H4 (cell line): Measurements from ENCODE around the gene TLN1. TPM values are rescaled to one million over a fixed set of nuclear protein-coding genes. Genes with fewer than 3 reads are reported as not detected.

Source experiments
- DNase-seq: peaks from one replicate; pipeline ENCODE4 v3.0.0-alpha.2; 2015; ENCODE audit warnings: low spot score
- total RNA-seq: library from RNA; depleted of rRNA; stranded (reverse); fragments of >200 nt; shearing (Covaris generic); gene quantifications from 2 replicates; pipeline ENCODE4 v1.2.3, GENCODE V29; 2014

Gene TLN1
- total RNA-seq, 1 experiment from 2014 or later: 71.2 TPM

DNA sequence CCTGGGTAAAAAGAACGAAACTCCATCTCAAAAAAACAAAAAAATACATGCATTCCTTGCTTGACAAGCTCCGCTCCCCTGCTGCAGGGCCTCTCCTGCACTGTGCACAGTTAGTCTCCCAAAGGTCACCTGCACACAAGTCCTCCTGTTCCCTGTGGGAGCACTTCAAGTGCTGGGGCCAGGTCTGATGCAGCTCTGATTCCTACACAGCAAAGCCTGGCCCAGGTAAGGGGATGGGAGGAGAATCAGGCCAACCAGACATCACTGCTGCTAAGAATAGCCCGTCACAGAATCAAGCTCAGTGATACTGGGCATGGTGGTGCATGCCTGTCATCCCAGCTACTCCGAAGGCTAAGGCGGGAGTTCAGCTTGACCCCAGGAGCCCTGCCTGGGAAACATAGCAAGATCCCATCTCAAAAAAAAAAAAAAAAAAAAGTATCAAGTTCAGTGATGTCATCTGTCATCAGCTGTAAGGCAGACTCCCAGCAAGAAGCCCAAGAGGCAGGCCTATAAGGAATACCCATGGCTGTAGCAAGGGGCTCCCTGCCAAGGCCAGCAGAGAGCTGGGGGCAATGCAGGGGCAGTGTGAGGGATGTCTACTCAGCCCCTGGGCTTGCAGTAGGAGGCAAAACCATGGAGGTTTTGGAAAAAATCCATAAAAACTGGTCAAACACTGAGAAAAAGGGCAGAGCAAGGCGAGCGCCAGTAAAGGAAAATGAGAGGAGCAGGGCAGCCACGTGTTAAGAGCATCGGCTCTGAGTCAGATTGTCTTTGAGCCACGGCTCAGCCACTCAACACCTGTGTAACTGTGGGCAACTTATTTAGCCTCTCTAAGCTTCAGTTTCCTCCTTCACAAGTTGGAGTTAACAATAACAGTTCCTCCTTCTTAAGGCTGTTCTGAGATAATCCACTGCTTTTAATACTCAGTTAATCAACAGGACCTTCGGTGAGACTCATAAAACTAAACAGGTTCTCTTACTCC, 45.5 kb downstream of the TLN1 start:
- no peak for DNase-seq

DNA sequence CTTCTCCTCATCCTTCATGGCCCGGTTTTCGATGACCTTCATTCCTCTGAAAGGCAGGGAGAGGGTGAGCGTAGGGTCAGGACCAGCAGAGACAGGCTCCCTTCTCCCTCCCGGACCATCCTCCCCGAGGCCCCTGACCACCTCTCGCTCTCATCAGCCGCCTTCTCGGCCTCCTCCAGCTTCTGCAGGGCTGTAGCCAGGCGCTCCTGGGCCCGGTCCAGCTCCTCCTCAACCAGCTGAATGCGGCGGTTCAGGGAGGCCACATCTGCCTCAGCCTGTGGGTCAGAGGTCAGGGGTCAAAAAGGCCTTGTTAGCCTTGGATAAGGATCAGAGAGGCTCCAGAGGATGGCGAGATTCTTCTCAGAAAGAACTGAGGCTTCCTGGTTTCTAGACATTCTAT, 46.5 kb downstream of the TLN1 start:
- DNase-seq: no peak

DNA sequence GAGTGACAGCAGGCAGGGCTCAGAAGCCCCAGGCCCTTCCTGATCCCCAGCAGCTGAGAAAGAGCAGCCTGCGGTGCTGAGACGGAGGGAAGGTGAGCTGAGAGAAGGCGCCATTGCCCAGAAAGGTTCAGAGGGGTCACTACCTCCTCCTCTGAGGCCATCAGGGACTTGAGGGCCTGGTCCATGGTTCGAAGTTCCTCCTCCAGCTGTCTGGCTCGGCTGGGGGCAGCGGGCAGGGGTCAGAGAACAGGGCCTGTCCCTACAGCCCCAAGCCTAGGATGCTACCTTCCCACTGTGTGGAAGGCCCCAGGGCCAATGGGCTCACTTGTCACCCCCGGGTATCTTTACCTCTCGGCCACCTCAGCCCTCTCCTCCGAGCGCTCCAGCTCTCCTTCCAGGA, 47.1 kb downstream of the TLN1 start:
- no peak for DNase-seq

DNA sequence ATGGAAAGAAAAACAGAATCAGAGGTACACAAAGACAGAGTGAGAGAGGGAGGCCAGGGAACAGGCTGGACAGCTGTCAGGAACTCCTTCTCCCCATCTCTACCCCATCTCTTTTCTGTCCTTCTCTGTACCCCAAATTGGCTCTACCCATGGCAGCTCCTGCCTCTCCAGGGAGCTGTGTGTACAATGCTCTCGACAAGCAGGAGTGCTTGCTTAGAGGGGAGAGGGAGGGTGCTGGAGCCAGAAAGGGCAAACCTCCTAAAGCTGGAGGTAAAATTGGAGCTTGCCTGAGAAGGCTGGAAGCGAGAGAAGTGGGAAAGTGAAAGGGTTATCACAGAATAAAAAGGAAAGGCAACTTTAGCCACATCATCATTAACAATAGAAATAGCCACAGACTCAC, 48.7 kb downstream of the TLN1 start:
- DNase-seq: no peak

DNA sequence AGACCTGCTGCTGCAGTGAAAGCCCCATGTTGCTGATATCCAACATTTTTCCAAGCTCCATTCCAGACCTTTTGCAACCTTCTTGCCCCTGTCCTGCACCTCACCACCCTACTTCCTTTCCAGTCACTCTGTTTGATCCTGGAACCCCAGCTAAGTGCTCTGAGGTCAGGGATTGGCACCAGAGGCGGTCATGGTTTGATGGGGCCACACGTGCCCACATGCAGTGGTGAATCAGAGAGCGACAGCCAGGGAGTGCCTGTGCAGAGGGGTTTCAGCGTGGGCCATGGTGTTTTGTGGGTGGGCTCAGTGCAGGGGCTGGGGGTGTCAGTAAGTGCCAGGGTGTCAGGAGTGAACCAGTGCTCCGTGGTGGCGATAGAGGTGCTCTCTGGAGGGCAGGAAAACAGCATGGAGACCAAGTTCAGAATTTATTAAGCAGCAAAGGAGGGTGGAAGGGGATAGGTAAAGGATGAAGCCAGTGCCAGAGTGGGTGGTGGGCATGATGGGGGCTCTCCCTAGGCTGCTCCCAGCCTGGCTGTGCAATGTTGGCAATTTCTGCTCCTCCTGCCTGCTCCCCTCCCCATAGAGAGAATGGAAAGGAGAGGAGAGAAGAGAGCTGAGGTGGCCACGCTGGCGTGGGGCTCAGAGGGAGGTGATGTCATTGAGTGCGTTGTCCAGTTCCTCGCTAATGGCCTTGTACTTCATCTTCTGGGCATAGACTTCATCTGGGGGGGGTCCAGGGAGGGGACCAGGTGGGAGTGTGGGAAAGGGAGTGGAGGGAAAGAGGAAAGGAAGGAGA, 49.3 kb downstream of the TLN1 start:
- no peak for DNase-seq

DNA sequence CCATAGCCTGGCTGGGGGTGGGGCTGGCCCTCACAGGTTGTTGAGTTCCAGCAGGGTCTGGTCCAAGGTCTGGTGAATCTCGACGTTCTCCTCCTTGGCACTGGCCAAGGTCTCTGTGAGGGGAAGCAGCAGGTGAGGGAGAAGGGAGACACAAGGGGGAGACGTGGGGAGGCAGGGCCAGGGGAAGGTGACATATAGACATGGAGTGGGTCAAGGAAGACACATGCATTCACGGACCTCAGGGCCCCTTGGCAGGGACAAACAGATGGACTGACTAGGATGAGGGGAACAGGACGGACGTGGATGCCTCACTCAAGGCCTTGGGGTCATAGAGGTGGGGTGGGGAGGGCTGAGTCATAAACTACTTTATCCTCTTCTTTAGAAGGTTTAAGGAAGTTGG, 49.9 kb downstream of the TLN1 start:
- no peak for DNase-seq

DNA sequence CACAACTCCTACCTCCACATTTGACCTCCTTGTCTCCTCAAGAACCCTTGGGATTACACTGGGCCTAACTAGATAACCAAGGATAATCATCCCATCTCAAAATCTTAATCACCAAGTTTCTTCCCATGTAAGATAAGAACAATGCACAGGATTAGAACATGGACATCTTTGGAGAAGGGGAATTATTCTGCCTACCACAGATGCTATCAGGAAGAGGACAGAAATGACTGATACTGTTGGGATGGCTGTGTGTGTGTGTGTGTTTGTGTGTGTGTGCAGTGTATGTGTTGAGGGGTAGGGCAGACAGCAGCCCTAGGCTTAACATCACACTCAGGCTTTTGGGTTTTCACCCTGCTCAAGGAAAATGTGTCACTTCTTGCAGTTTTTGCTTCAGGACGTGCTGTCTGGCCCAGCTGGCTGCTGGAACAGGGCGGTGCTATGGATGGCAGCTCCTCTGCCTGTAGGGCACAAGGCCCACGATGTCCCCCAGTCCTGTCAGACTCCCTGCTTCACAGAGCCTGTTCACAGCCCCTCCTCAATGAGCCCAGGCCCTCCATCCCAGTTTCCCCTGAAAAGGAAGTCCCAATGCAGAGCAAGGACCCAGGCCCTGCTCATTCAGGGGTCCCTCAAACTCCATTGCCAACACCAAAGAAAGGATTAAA, 50.5 kb downstream of the TLN1 start:
- DNase-seq: no peak

DNA sequence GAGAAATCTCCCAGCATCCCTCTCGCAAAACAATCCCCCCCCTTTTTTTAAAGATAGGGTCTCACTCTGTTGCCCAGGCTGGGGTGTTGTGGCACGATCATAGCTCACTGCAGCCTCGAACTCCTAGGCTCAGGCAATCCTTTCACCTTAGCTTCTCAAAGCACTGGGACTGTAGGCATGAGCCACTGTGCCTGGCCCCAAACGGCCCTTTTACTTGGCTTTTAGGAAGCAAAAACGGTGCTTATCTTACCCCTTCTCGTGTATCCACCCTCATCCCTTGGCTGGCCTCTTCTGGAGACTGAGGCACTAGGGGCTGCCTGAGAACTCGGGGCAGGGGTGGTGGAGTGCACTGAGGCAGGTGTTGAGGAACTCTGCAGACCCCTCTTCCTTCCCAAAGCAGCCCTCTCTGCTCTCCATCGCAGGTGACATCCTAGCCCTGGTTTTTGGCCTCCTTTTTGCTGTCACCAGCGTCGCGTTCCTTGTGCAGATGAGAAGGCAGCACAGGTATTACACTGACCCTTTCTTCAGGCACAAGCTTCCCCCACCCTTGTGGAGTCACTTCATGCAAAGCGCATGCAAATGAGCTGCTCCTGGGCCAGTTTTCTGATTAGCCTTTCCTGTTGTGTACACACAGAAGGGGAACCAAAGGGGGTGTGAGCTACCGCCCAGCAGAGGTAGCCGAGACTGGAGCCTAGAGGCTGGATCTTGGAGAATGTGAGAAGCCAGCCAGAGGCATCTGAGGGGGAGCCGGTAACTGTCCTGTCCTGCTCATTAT, 51.5 kb downstream of the TLN1 start:
- no peak for DNase-seq

DNA sequence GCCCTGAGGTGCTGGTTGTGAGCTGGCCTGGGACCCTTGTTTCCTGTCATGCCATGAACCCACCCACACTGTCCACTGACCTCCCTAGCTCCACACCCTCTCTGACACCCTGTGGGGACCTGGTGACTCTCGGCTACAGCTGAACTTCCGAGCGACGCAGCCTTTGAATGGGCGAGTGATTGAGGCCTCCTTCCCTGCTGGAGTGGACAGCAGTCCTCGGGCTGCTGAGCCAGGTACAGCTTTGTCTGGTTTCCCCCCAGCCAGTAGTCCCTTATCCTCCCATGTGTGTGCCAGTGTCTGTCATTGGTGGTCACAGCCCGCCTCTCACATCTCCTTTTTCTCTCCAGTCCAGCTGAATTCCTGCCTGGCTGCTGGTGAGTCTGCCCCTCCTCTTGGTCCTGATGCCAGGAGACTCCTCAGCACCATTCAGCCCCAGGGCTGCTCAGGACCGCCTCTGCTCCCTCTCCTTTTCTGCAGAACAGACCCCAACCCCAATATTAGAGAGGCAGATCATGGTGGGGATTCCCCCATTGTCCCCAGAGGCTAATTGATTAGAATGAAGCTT, 52.1 kb downstream of the TLN1 start:
- DNase-seq: no peak

DNA sequence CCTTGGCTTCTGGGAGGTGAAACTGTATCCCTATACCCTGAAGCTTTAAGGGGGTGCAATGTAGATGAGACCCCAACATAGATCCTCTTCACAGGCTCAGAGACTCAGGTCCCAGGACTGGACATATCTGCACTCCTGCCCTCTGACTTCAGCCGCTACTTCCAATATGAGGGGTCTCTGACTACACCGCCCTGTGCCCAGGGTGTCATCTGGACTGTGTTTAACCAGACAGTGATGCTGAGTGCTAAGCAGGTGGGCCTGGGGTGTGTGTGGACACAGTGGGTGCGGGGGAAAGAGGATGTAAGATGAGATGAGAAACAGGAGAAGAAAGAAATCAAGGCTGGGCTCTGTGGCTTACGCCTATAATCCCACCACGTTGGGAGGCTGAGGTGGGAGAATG, 52.9 kb downstream of the TLN1 start:
- DNase-seq: no peak

DNA sequence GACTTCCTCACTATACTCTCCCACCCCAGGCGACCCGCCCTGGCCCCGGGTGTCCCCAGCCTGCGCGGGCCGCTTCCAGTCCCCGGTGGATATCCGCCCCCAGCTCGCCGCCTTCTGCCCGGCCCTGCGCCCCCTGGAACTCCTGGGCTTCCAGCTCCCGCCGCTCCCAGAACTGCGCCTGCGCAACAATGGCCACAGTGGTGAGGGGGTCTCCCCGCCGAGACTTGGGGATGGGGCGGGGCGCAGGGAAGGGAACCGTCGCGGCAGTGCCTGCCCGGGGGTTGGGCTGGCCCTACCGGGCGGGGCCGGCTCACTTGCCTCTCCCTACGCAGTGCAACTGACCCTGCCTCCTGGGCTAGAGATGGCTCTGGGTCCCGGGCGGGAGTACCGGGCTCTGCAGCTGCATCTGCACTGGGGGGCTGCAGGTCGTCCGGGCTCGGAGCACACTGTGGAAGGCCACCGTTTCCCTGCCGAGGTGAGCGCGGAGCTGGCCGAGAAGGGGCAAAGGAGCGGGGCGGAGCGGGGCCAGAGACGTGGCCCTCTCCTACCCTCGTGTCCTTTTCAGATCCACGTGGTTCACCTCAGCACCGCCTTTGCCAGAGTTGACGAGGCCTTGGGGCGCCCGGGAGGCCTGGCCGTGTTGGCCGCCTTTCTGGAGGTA, 56.1 kb downstream of the TLN1 start:
- DNase-seq: no peak

DNA sequence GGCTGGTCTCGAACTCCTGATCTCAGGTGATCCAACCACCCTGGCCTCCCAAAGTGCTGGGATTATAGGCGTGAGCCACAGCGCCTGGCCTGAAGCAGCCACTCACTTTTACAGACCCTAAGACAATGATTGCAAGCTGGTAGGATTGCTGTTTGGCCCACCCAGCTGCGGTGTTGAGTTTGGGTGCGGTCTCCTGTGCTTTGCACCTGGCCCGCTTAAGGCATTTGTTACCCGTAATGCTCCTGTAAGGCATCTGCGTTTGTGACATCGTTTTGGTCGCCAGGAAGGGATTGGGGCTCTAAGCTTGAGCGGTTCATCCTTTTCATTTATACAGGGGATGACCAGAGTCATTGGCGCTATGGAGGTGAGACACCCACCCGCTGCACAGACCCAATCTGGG, 56.8 kb downstream of the TLN1 start:
- DNase-seq: no peak

DNA sequence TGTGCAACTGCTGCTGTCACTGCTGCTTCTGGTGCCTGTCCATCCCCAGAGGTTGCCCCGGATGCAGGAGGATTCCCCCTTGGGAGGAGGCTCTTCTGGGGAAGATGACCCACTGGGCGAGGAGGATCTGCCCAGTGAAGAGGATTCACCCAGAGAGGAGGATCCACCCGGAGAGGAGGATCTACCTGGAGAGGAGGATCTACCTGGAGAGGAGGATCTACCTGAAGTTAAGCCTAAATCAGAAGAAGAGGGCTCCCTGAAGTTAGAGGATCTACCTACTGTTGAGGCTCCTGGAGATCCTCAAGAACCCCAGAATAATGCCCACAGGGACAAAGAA, 58.0 kb downstream of the TLN1 start:
- DNase-seq: no peak

DNA sequence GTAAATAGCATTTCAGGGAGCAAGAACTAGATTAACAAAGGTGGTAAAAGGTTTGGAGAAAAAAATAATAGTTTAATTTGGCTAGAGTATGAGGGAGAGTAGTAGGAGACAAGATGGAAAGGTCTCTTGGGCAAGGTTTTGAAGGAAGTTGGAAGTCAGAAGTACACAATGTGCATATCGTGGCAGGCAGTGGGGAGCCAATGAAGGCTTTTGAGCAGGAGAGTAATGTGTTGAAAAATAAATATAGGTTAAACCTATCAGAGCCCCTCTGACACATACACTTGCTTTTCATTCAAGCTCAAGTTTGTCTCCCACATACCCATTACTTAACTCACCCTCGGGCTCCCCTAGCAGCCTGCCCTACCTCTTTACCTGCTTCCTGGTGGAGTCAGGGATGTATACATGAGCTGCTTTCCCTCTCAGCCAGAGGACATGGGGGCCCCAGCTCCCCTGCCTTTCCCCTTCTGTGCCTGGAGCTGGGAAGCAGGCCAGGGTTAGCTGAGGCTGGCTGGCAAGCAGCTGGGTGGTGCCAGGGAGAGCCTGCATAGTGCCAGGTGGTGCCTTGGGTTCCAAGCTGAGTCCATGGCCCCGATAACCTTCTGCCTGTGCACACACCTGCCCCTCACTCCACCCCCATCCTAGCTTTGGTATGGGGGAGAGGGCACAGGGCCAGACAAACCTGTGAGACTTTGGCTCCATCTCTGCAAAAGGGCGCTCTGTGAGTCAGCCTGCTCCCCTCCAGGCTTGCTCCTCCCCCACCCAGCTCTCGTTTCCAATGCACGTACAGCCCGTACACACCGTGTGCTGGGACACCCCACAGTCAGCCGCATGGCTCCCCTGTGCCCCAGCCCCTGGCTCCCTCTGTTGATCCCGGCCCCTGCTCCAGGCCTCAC, 58.6 kb downstream of the TLN1 start, which contains the start of gene CA9:
Gene CA9, plus strand, starts transcription at position 797 of the 893 bp plus-strand sequence. Its CDS starts 32 bp downstream, at position 829.
- no peak for DNase-seq

DNA sequence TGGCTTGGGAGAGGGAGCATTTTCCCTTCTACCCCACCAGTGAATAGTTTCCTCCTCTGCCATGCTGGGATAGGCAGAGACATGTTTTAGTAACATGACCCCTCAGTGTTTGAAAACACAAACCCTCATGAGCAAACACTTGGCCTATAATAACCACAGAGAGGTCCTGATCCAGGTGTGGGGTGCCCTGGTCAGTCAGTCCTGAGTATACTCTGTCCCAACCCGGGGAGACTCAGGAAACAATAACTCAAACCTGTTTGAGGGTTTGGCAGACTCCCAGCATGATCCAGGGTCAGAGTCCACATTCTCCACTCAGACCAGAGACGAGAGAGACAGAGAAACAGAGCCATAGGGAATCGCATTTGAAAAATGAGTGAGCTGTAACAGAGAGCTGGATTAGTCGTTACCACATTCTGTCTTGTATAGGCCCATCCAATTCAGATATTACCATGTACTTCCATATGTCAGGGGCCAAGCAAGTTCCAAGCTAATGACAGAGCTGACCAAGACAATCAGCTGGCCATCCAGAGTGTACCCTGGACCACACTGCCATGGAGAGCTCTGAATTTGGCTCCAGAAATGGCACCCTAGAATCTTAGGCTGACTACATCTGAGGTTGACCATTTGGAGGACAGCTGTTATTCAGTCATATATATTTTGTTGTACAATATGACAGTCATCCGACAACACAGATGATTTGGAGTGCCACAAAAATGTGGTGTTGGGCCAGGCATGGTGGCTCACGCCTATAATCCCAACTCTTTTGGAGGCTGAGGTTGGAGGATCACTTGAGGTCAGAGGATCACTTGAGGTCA, 62.5 kb downstream of the TLN1 start:
- no peak for DNase-seq

DNA sequence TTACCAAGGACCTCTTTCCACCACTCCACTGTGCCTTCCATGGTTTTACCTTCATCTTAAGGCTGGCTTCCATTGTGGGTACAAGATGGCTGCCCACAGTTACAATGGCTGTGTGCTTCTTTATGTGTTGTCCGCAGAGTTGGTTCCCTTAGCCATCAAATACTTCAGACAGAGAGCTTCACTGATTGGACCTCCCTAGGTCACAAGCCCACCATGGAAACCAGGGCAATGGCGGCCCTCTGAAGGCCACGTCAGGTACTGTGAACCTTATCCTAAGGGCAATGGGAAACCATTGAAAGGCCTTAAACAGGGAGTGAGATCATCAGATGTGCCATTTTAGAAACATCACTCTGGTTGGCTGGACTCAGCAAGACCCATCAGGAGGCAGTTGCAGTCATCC, 64.1 kb downstream of the TLN1 start:
- no peak for DNase-seq

DNA sequence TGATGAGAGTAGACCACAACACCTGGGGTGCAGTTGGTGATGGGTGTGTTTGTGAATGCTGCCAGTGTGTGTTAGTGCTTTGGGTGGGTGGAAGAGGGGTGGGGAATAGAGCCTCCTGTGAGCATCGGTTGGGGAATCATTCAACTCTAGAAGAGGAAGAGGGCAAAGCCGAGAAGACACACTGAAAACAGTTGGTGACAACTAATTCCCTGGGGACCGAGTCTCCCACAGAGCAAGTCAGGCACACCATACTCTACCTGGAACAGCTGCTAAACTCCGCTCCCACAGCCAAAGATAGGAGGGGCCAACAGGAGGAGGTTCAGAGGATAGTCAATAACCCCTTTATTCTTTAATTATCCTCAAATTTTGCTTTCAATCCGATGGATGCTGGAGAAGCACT, 65.4 kb downstream of the TLN1 start:
- DNase-seq: no peak

DNA sequence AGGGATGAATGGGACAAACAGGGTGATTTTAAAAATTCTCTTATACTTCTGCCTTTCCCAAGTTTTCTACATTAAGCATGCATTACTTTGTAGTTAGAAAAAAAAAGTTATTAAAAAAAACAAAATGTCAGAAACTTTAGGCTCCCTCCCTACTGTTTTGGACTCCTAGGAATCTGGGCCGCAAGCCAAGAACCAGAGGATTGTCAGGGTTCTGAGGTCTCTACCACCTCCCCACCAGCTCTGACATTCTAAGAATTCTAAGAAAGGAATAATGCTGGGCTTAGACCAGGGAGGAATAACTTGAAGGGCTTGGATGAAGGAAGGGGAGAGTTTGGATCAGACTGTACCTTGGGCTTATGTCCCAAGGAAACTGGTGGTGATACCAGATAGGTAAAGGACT, 66.0 kb downstream of the TLN1 start:
- no peak for DNase-seq

DNA sequence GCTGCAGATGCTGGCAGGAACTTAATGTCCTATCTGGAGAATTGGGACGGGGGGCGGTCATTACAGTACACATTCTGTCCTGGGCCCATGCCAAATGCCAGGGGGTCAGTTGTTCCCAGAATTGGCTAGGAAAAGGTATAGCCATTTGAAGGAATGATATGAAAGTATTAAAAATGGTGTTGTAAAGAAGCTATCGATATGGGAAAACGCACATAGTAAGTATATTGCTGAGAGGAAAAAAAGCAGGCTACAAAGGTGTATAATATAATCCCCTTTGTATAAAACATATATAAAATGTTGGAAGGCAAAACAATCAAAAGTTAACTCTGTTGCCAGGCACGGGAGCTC, 66.5 kb downstream of the TLN1 start:
- DNase-seq: no peak
